CD4-positive, alpha-beta T cell treated with Interleukin-17A for 4 hours (primary cell): ENCODE measurements around the gene PRADC1.
"Not testable (repeated sequence)": the region's sequence is repeated elsewhere in the genome, so short reads cannot be mapped to it uniquely, and the experiment has no call there.

Source experiments
- DNase-seq: peaks from one replicate; pipeline ENCODE4 v3.0.0-alpha.2; 2020; ENCODE audit warnings: mixed read lengths

PRADC1 gene

DNA sequence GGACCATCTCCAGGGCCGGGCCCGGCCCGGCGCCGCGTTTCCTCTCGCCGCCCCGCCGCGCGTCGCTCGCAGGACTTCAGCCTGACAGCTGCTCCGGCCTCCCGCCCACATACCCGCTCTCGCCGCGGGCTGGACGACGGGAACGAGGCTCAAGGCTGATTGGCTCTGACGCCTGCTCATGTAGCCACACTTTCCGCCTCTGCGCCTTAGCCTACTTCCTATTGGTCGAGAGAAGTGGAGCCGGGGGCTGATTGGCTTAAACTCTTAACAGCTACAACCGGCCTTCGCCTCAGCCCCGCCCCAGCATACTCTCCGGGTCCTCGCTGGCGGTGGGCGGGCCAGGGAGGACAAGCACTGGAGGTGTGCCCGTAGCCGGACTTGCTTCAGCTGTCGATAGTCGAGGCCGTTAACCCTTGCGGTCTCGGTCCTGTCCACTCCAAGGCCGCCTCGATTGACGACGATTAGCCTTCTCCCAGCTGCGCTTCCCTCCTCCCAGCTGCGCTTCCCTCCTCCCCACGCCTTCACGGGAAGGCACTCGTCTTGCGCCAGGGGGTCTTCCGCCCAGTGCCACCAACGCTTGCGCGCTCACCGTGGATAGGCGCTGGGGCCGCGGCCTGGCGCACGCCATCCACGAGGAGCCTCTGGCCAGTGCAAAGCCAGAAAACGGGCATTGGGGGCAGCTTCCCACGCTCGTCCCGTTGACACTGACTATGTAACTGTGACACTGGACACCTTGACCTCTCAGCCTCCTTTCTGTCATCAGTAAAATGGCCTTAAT lies at the start of gene PRADC1:
Gene PRADC1 (minus strand): TSS at position 86 of the 778 bp plus-strand sequence. CDS start 79 bp downstream, at position 7.
- DNase-seq: peak; percentile 93

DNA sequence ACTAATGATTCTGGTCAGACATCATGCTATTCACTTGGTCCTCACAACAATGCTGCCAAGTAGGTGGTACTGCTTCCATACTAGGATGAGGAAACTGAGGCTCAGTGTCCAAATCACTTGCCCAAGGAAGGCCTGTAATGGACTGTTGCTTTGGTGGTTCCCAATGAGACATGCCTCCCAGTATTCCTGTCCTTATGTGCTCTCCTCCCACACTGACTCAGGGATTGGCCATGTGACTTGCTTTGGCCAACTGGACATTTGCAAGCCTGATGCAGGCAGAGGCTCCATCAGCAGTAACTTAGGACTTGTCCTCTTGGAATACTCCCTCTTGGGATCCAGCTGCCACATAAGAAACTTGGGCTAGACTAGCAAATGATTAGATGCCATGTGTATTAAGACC lies 48.2 kb upstream of the PRADC1 start:
- DNase-seq: no peak

- DNase-seq: no peak
These were observed 46.8 kb upstream of the PRADC1 start for GRCh38 chr2:73279852-73280251.

- DNase-seq: no peak
These were observed 39.2 kb upstream of the PRADC1 start for GRCh38 chr2:73272270-73272669.

DNA sequence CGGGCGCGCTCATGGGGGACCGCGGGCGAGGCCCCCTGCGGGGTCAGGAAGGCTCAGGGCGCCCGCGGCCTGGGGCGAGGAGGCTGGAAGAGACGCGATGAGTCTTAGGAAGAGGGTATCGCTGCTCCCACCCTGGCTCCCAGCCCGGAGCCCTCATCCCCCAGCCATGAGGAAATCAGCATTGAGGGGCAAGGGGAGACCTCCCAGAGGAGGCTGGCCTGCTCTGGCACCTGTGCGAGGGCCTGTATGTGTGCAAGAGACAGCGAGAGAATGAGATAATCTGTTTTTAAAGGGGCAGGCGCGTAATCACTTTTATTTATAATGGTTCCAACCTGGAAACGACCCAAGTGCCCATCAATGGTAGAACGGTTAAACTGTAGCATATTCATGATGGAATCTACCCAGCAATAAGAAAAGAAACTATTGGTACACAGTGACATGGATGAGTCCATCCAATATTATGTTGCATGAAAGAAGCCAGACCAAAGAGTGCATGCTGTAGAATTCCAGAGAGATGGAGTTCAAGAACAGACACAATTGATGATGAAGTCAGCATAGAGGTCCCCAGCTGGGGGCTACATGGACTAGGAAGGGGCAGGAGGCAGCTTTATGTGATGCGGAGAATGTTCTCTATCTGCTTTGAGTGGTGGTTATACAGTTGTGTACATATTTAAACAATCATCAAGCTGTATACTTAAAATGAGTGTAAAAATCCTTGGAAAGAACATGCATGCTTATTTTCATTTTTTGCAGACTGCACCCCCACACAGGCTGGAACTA lies 36.8 kb upstream of the PRADC1 start:
- no peak for DNase-seq

- peak; percentile 87 for DNase-seq
These were observed 36.0 kb upstream of the PRADC1 start for GRCh38 chr2:73268830-73269685.

DNA sequence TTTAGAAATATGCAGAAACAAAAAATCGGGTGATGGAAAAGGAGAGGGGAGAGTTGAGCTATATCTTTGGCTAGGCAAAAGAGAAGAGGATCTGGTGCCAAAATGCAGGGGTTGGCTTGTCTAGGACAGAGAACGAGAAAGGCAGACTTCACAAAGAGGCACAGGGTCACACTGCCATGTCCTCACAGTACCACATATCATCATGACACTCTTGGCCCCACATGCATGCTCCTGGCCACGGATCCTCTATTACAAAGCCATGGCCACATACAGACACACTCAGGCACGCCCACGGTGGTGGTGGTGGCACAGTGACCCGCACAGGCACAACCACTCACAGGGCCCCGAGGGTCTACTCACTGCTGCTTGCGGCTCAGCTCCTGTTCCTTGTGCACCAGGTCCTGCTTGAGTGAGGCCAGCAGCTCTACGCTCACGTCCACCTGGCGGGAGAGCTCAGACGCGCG lies 35.4 kb upstream of the PRADC1 start:
- no peak for DNase-seq

- no peak for DNase-seq
These were observed 34.0 kb upstream of the PRADC1 start for GRCh38 chr2:73267008-73267407.

DNA sequence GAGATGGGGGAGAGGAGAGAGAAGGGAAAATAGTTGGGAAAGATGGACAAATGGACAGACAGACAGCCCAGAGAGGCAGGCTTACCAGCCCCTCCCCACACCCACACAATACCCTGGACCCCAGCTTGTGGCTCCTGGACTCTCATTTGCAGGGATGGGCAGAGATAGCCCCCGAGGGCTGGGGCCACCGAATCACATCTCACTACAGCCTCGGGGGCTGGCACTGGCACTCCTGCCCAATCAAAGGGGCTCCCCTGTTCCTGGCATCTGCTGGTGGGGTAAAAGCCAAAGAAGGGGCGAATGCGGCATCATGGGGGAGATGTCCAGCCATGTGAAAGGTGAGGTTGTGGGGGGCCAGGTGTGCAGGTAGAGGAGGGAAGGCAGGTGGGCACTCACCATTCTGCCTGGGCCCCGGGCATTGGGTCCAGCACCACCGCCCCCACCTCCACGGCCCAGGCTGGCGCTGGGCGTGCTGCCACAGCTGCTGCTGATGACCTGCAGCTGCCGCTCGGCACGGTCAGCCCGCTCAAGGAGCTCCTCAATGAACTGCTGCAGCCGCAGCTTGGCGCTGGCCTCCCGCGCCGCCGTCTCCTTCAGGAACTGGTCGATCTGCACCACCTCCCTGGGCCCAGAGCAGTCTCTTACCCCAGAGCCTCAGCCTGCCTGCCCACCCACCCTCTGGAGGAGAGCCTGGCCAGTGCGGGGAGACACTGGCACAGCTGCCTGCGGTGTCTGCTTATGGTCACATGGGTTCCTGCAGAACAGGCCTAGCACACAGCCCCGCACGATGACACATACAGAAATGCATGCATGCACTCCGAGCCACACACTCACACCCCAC lies 33.2 kb upstream of the PRADC1 start:
- no peak for DNase-seq

DNA sequence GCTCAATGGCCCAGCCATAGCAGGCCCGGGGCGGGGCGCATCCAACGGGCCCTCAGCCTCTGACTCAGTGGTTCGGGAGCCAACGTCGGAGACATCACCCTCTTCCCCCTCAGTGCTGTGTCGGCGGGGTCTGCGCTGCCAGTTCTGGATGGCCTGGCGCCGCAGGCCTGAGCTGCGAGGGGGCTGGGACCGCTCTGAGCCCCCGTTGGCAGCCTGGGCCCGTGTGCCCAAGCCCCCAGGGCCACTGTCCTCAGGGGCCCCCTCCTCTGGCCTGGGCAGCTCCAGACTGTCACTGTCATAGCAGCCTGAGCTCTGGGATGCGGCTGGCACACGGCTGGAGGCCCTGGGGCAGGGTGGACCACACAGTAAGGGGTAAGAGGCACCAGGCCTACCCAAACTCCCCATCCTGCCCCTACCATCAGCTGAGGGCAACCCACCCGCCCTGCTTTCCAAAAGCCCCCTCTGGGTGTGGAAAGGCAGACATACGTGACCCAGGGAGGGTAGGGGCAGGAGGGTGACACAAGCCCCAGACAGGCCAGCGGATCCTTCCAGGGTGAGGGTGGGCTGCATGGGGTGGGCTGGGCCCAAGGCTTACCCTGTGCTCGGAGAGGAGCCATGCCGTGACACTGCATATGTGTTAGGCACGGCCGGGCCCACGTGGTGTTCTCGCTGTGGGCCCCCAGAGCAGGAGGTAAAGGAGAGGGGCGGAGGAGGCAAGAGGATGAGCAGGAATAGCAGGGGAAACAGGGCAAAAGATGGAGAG lies 32.4 kb upstream of the PRADC1 start:
- no peak for DNase-seq

GRCh38 chr2:73264783-73265182 lies 31.7 kb upstream of the PRADC1 start:
- no peak for DNase-seq

- no peak for DNase-seq
These were observed 31.2 kb upstream of the PRADC1 start for GRCh38 chr2:73264332-73264606.

- no peak for DNase-seq
These were observed 30.7 kb upstream of the PRADC1 start for GRCh38 chr2:73263540-73264331.

GRCh38 chr2:73262691-73263429 lies 29.8 kb upstream of the PRADC1 start:
- DNase-seq: not testable (repeated sequence)

- no peak for DNase-seq
These were observed 29.1 kb upstream of the PRADC1 start for GRCh38 chr2:73262108-73262651.

DNA sequence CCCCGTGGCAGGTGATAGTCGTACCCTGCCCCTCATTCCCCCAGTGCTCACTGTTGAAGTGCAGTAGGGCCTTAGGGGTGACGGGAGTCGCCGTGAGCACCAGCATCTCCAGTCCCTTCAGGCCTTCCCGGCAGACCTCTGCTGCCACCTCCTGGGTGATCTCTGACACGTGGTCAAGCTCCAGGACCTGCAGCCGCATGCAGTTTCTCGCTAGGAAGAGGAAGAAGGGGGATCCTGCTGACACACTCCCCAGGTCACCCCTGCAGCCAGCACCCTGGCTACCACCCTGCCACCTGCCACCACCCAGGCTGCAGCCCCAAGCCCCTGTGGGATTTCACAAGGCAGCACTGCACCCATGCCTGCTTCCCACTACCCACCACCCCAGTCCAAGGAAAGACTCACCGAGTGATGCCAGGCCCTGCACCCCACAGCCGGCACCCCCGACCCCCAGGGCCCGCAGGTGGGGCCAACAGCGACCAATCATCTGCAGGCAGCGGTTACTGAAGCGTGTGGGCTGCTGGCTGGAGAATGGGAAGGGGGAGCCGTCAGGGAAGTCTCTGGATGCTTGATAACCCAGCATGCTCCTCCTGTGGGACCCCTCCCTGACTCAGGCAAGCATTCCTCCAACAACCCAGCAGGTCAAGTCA lies 27.4 kb upstream of the PRADC1 start:
- no peak for DNase-seq

DNA sequence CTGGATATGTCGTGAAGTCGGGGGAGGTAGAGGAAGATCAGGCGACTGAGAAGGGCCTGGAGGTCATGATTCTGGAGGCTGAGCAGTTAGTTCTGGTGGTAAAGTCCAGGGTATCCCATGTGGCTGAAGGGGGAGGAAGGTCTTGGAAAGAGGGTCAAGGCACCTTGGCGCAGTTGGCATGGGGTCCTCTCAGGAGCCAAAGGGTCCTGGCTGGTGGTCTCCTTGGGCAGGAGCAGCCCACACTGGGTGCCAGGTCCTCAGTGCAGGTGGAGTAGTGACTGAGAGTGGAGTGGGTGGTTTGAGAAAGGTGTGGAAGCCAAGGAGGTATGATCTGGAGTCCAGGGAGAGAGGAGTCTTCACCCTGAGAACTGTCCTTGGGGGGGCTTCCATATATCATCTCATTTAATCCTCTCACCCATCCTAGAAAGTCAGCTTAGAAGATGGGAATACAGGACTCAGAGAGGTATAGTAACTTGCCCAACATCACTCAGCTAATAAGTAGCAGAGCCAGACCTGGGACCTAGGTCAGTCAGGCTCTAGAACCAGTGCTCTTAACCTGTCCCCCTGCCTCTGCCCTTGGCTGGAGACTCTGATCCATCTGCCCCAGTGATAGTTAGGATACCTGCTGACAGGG lies 26.8 kb upstream of the PRADC1 start:
- DNase-seq: no peak

DNA sequence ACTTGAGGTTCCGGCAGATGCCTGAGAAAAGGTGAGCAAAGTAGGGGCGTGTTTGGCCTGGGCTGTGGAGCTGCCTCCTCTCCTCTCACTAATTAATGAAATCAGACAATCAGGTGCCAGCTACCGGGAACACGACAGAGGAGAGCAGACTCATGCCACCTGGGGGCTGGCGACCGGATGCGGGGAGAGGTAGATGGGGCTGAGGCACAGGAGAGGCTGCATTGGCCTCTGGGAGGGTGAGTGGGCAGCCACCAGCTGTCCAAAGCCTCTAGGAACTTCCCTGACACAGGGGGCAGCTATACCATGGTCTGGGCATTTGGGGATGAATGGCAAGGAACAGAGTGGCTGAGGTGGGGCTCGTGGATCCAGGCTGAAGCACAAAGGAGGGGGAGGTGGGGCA lies 26.2 kb upstream of the PRADC1 start:
- no peak for DNase-seq

DNA sequence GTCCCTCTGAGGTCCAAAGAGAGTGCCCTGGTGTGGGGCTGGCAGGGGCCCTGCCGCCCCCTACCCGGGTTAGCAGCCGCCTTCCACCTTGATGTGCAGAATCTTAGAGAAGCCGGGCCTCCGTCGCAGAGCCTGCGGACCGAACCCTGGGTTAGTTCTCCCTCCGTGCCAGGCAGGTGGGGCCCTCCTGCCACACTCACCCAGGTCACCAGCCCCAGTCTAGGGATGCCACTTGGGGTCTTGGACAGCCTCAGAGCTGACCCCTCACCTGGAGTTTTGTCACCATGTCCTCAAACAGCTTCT lies 25.8 kb upstream of the PRADC1 start:
- no peak for DNase-seq
